Loucy (cell line): ENCODE results near the gene ASTN2.

Source experiments
- CTCF ChIP-seq: fragments of 200-600 bp; sonication (generic); conservative IDR thresholded peaks from 2 replicates; pipeline ENCODE4 v1.5.1; 2014; ENCODE audit warnings: mild to moderate bottlenecking, antibody characterized with exemption, low read length
- EZH2phosphoT487 ChIP-seq: fragments of 200-600 bp; IDR thresholded peaks from 2 replicates; pipeline ENCODE4 v1.6.1; 2018; ENCODE audit warnings: antibody characterized with exemption, mild to moderate bottlenecking, moderate library complexity, borderline replicate concordance

- no peak for TF ChIP-seq CTCF
- TF ChIP-seq EZH2phosphoT487: no peak
These were observed 818.2 kb downstream of the ASTN2 start for GRCh38 chr9:116596646-116597045.
